ENCODE measurements around the gene RALY.
A peak's percentile ranks its signal among the peaks of the same experiment; 100 is the strongest.

The RALY gene

GRCh38 chr20:34015401-34016335, 22.0 kb downstream of the RALY start:
- POLR2A ChIA-PET = no interaction called here
- no peak for DNase-seq (ENCODE audit: extremely low spot score)
- TF ChIP-seq CTCF (IDR thresholded peaks at IDR 0.05; ENCODE audit: control extremely low read depth, extremely low read depth, low read depth, missing control alignments) = no peak
- CTCF ChIA-PET = interaction anchor here (1.0 to 1.3 kb wide), 2 partner anchors 16 to 101 kb away, joined by 3 to 4 read pairs; no protein-coding TSS in a partner anchor

- POLR2A ChIA-PET = no interaction called here
- no peak for TF ChIP-seq CTCF (IDR thresholded peaks at IDR 0.05; ENCODE audit: control extremely low read depth, extremely low read depth, low read depth, missing control alignments)
- CTCF ChIA-PET = interaction anchor here (1.3 kb wide), 1 partner anchor 102 kb away, joined by 4 read pairs; no protein-coding TSS in a partner anchor
- DNase-seq (ENCODE audit: extremely low spot score) = no peak
These were observed 23.0 kb downstream of the RALY start for GRCh38 chr20:34016736-34017135.

GRCh38 chr20:34017610-34018009, 23.9 kb downstream of the RALY start:
- CTCF ChIA-PET = no interaction called here
- POLR2A ChIA-PET = no interaction called here
- no peak for DNase-seq (ENCODE audit: extremely low spot score)
- no peak for TF ChIP-seq CTCF (IDR thresholded peaks at IDR 0.05; ENCODE audit: control extremely low read depth, extremely low read depth, low read depth, missing control alignments)

- ChIA-PET POLR2A (no interaction called here), CTCF (interaction anchor here (1.2 kb wide), 1 partner anchor 7 kb away, joined by 3 read pairs; no protein-coding TSS in a partner anchor)
- DNase-seq (ENCODE audit: extremely low spot score) = no peak
- TF ChIP-seq CTCF (IDR thresholded peaks at IDR 0.05; ENCODE audit: control extremely low read depth, extremely low read depth, low read depth, missing control alignments) = no peak
These were observed 24.5 kb downstream of the RALY start for GRCh38 chr20:34018166-34018565.

GRCh38 chr20:34022151-34022838, 28.6 kb downstream of the RALY start:
- DNase-seq (ENCODE audit: extremely low spot score) = peak; percentile 69
- CTCF ChIA-PET = interaction anchor here (0.7 to 2.2 kb wide), 17 partner anchors 9 to 163 kb away, joined by 3 to 24 read pairs (median 5); partner anchors contain the start of gene RALY
- POLR2A ChIA-PET = interaction anchor here (1.7 kb wide), 1 partner anchor 29 kb away, joined by 5 read pairs; the partner anchor contains the start of gene RALY
- TF ChIP-seq CTCF (IDR thresholded peaks at IDR 0.05; ENCODE audit: control extremely low read depth, extremely low read depth, low read depth, missing control alignments) = peak; percentile 53

- no peak for TF ChIP-seq CTCF (IDR thresholded peaks at IDR 0.05; ENCODE audit: control extremely low read depth, extremely low read depth, low read depth, missing control alignments)
- ChIA-PET POLR2A (interaction anchor here (1.7 kb wide), 1 partner anchor 29 kb away, joined by 5 read pairs; the partner anchor contains the start of gene RALY), CTCF (interaction anchor here (0.9 to 2.2 kb wide), 14 partner anchors 9 to 163 kb away, joined by 3 to 24 read pairs (median 6); partner anchors contain the start of gene RALY)
These were observed 29.1 kb downstream of the RALY start for GRCh38 chr20:34022839-34023234.

More at GRCh38 chr20:34022839-34023234, 29.1 kb downstream of the RALY start:
- DNase-seq (ENCODE audit: extremely low spot score) = no peak
